ENCODE data around the gene RPS15. TPM values are rescaled to one million over a fixed set of nuclear protein-coding genes. Genes with fewer than 3 reads are reported as not detected.
A peak's percentile ranks its signal among the peaks of the same experiment; 100 is the strongest.

RPS15 gene
- total and polyA plus RNA-seq, 9 of the 15 experiments (the other 6 are each of a cell fraction or from before 2014, with no cell fraction given): 605 to 2,791 (median 957) TPM

- TF ChIP-seq, protein P1, sequence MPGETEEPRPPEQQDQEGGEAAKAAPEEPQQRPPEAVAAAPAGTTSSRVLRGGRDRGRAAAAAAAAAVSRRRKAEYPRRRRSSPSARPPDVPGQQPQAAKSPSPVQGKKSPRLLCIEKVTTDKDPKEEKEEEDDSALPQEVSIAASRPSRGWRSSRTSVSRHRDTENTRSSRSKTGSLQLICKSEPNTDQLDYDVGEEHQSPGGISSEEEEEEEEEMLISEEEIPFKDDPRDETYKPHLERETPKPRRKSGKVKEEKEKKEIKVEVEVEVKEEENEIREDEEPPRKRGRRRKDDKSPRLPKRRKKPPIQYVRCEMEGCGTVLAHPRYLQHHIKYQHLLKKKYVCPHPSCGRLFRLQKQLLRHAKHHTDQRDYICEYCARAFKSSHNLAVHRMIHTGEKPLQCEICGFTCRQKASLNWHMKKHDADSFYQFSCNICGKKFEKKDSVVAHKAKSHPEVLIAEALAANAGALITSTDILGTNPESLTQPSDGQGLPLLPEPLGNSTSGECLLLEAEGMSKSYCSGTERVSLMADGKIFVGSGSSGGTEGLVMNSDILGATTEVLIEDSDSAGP (CRISPR knock-in tag; IDR thresholded peaks at IDR 0.05): peak; percentile 100
- TF ChIP-seq ZNF347 (CRISPR knock-in tag; IDR thresholded peaks at IDR 0.05; ENCODE audit: low read depth) (no peak), GMEB1 (CRISPR knock-in tag; IDR thresholded peaks at IDR 0.05) (peak; percentile 55), BMI1 (IDR thresholded peaks at IDR 0.05; ENCODE audit: low read length) (no peak), PTTG1 (tag; IDR thresholded peaks at IDR 0.05; ENCODE audit: low read depth) (no peak), POLR2B (IDR thresholded peaks at IDR 0.05; ENCODE audit: low read depth, partially characterized antibody) (peak; percentile 86), EP300 (IDR thresholded peaks at IDR 0.05; ENCODE audit: low read length) (no peak), TCF3 (CRISPR knock-in tag; IDR thresholded peaks at IDR 0.05) (no peak; the same call in 1 of the 2 replicates), MAFF (IDR thresholded peaks at IDR 0.05; ENCODE audit: low read length) (no peak), ZBTB49 (CRISPR knock-in tag; IDR thresholded peaks at IDR 0.05; ENCODE audit: borderline replicate concordance) (no peak)
- TF ChIP-seq, protein P2, sequence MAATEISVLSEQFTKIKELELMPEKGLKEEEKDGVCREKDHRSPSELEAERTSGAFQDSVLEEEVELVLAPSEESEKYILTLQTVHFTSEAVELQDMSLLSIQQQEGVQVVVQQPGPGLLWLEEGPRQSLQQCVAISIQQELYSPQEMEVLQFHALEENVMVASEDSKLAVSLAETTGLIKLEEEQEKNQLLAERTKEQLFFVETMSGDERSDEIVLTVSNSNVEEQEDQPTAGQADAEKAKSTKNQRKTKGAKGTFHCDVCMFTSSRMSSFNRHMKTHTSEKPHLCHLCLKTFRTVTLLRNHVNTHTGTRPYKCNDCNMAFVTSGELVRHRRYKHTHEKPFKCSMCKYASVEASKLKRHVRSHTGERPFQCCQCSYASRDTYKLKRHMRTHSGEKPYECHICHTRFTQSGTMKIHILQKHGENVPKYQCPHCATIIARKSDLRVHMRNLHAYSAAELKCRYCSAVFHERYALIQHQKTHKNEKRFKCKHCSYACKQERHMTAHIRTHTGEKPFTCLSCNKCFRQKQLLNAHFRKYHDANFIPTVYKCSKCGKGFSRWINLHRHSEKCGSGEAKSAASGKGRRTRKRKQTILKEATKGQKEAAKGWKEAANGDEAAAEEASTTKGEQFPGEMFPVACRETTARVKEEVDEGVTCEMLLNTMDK (IDR thresholded peaks at IDR 0.05; ENCODE audit: borderline replicate concordance, insufficient read depth, low read depth, low read length, poor library complexity, severe bottlenecking): no peak
- TF ChIP-seq, protein P3, sequence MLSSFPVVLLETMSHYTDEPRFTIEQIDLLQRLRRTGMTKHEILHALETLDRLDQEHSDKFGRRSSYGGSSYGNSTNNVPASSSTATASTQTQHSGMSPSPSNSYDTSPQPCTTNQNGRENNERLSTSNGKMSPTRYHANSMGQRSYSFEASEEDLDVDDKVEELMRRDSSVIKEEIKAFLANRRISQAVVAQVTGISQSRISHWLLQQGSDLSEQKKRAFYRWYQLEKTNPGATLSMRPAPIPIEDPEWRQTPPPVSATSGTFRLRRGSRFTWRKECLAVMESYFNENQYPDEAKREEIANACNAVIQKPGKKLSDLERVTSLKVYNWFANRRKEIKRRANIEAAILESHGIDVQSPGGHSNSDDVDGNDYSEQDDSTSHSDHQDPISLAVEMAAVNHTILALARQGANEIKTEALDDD (IDR thresholded peaks at IDR 0.05): no peak
- TF ChIP-seq, protein P4, sequence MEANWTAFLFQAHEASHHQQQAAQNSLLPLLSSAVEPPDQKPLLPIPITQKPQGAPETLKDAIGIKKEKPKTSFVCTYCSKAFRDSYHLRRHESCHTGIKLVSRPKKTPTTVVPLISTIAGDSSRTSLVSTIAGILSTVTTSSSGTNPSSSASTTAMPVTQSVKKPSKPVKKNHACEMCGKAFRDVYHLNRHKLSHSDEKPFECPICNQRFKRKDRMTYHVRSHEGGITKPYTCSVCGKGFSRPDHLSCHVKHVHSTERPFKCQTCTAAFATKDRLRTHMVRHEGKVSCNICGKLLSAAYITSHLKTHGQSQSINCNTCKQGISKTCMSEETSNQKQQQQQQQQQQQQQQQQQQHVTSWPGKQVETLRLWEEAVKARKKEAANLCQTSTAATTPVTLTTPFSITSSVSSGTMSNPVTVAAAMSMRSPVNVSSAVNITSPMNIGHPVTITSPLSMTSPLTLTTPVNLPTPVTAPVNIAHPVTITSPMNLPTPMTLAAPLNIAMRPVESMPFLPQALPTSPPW (CRISPR knock-in tag; IDR thresholded peaks at IDR 0.05): peak; percentile 89
- TF ChIP-seq, protein P5, sequence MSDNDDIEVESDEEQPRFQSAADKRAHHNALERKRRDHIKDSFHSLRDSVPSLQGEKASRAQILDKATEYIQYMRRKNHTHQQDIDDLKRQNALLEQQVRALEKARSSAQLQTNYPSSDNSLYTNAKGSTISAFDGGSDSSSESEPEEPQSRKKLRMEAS (CRISPR knock-in tag; IDR thresholded peaks at IDR 0.05): peak; percentile 93
These were observed 40.9 kb downstream of the RPS15 start, which contains the start of gene C19orf25 (continued) for GRCh38 chr19:1478934-1479707.

Data from K562 (cell line).